OCI-LY3 (cell line): ENCODE measurements around the gene KRT74.

Experiments used
- EZH2phosphoT487 ChIP-seq: fragments of 200-600 bp; shearing (Covaris generic); IDR thresholded peaks from 2 replicates; pipeline ENCODE4 v1.6.1; 2018; ENCODE audit warnings: antibody characterized with exemption, mixed run types, low read depth
- TF ChIP-seq, protein P1 (sequence below): fragments of 200-600, 300-600 bp; sonication (generic); IDR thresholded peaks from 2 replicates; pipeline ENCODE4 v1.5.1; 2014; ENCODE audit warnings: antibody characterized with exemption, low read length, low read depth

DNA sequence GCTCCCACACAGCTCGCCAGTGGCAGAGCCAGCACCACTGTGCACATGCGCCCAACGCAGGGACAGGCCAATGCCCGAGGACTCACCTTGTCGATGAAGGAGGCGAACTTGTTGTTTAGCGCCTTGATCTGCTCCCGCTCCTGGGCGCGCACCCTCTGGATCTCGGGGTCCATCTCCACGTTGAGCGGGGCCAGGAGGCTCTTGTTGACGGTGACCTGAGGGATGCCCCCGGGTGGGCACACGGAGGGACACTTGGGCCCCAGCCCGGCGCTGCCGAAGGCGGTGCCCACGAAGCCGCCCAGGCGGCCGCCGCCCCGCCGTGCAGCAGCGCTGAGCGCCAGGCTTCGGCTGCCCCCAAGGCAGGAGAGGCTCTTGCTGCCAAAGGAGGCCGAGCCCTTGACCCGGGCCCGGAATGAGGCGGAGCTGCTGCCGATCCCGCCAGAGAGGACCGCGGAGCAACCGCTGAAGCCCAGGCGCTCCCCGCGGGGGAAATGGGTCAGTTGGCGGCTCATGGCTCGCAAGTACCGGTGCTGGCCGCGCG is 27.4 kb upstream of the KRT74 start, which contains the start of gene KRT72:
- TF ChIP-seq, protein P1, sequence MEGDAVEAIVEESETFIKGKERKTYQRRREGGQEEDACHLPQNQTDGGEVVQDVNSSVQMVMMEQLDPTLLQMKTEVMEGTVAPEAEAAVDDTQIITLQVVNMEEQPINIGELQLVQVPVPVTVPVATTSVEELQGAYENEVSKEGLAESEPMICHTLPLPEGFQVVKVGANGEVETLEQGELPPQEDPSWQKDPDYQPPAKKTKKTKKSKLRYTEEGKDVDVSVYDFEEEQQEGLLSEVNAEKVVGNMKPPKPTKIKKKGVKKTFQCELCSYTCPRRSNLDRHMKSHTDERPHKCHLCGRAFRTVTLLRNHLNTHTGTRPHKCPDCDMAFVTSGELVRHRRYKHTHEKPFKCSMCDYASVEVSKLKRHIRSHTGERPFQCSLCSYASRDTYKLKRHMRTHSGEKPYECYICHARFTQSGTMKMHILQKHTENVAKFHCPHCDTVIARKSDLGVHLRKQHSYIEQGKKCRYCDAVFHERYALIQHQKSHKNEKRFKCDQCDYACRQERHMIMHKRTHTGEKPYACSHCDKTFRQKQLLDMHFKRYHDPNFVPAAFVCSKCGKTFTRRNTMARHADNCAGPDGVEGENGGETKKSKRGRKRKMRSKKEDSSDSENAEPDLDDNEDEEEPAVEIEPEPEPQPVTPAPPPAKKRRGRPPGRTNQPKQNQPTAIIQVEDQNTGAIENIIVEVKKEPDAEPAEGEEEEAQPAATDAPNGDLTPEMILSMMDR: no peak
- no peak for TF ChIP-seq EZH2phosphoT487
